Activated CD8-positive, alpha-beta memory T cell treated with anti-CD3 and anti-CD28 coated beads, Interleukin-2, amount 50 U/mL, for 24 hours (primary cell): ENCODE measurements around the gene A4GALT.
A peak's percentile ranks its signal among the peaks of the same experiment; 100 is the strongest.
"Not testable (repeated sequence)": the region's sequence is repeated elsewhere in the genome, so short reads cannot be mapped to it uniquely, and the experiment has no call there.

ENCODE experiments used
- DNase-seq: peaks from one replicate; pipeline ENCODE4 v3.0.0-alpha.2; 2020; ENCODE audit errors: extremely low read depth

The A4GALT gene

DNA sequence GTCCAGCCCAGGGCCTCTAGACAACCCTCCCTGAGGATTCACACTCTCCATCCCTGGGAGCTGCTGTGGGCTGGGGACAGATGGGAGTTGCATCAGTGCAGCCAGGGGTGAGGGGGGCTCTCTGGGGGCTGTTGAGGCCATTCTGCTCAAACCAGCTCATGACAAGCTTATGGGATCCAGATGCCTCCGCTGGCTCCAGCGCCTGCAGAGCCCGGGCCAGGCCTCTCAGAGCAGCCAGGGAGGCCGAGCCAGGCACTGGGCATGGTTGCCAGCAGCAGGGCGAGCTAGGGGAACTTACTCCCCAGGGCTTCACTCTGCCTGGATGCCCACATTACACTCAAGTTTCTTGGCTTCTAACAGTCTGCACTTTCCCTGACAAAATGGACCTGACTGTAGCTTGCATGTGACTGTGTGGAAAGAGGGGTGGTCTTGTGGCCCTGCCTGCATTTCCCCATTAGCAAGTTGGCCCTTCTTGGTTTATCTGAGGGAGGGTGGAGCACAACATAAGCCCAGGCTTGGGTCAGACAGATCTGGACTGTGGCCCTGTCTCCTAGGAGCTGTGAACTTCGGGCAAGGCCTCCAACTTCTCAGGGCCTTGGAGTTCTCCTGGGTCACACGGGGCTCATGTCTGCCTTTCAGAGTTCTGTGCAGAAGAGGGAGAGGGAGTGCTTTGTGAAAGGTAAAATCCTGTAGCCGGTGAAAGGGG is 36.9 kb downstream of the A4GALT start:
- no peak for DNase-seq

DNA sequence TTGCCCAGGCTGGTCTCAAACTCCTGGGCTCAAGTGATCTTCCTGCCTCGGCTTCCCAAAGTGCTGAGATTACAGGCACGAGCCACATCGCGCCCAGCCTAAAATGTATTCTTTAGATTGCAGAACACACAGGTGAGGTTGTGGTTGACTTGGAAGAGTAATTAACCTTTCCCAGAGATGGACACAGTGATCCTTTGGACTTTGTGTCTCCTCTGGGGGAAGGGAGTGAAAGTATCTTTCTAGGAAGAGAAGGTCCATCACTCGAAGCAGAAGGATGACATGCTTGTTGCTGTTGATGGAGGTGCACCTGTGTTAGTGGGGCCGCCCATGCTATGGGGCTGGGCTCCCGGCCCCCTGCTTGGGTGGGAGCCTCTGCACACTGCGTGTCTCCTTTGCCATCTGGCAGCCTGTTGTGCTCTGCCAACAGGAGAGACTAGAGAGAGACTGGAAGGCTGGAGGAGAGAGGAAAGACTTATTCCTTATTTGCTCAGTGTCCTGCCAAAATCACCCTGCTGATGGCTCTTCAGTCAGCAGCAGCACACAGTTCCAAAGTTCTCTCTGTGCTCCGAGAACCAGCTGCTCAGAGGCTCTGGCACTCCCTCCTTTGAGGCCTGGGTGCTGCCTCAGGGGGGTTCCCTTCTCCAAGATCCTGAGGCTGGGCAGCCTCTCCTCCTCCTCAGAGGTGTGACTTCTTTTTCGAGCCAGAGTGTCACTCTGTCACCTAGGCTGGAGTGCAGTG is 38.4 kb downstream of the A4GALT start:
- DNase-seq = no peak

DNA sequence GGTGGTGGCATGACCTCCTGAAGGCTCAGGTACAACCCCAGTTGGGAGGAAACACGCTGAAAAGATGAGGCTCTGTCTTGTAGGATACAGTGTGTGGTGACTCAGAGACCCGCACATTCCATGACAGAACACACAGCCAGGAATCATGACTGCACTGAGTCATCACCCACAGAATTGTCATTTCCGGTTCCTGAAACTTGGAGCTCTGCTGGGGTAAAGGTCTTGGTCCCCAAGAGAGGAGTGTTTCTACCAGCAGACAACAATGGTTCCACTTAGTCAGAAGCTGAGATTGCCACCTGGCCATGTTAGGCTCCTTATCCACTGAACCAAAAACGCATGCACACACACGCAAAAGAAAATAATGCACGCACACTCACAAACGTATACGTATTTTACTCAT is 40.0 kb downstream of the A4GALT start:
- DNase-seq = no peak

DNA sequence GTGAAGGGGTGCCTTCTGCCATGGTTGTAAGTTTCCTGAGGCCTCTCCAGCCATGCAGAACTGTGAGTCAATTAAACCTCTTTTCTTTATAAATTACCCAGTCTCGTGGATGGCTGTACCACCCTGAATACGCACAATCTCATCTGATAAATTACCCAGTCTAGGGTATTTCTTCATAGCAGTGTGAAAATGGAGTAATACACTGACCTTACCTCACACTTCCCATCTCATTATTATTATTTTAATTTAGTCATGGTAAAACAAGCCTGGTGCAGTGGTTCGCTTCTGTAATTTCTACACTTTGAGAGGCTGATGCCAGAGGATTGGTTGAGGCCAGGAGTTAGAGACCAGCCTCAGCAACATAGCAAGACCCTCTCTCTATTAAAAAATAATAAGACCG is 41.0 kb downstream of the A4GALT start:
- DNase-seq = no peak

DNA sequence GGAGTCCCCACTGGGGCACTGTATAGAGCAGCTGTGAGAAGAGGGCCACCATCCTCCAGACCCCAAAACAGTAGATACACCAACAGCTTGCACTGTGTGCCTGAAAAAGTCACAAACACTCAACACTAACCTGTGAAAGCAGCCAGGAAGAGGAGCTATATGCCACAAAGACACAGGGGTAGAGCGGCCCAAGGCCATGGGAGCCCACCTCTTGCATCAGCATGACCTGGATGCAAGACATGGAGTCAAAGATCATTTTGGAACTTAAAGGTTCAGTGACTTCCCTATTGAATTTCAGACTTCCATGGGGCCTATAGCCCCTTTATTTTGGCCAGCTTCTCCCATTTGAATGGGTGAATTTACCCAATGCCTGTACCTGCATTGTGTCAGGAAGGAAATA is 41.8 kb downstream of the A4GALT start:
- DNase-seq = no peak

DNA sequence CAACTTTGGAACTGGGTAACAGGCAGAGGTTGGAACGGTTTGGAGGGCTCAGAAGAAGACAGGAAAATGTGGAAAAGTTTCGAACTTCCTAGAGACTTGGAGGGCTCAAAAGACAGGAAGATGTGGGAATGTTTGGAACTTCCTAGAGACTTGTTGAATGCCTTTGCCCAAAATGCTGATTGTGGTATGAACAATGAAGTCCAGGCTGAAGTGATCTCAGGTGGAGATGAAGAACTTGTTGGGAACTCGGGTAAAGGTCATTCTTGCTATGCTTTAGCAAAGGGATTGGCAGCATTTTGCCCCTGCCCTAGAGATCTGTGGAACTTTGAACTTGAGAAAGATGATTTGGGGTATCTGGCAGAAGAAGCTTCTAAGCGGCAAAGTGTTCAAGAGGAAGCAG is 42.7 kb downstream of the A4GALT start:
- not testable (repeated sequence) for DNase-seq

DNA sequence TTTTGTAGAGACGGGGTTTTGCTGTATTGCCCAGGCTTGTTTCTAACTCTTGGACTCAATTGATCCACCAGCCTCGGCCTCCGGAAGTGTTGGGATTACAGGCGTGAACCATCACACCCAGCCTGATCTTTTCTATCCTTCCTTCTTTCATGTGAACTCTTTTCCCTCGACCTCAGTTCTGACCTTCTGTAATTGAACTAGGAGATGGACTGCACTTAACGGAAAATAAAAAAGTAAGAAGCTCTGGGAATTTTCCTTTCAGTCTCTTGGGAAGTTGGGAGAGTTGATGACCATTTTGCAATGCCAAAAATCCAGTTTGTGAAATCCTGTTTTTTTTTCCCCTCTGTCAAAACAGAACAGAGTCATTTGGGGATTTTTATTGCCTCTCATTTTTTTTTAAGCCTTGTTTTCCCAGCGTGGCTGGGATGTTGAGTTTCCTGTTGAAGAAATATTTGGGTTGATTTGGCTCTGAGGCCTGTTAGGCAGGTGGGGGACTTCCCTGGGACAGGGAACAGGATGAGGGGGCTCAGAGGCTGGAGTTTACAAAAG is 44.5 kb downstream of the A4GALT start:
- DNase-seq = no peak

DNA sequence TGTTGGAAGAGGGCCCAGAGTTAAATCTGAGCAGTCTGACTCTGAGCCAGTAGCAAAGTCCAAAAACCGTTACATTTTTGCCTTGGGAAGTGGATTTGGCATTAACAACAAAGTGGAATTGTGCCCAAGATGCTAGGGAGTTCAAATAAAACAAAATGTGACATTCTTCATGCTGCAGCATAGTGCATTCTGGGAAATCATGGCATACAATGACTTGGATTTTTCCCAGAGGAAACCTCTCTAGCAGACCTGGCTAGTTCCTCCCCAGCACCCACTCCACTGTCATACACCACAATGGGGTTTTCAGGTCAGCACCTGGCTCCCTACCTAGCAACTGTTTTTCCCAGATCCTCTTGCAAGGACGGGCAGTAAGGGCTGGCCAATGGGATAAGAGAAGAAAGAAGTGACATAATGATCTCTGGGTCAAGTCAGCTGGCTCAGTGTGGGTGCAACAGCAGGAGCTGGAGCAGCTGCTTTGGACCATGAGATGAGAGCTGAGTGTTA is 46.7 kb downstream of the A4GALT start:
- DNase-seq = no peak

DNA sequence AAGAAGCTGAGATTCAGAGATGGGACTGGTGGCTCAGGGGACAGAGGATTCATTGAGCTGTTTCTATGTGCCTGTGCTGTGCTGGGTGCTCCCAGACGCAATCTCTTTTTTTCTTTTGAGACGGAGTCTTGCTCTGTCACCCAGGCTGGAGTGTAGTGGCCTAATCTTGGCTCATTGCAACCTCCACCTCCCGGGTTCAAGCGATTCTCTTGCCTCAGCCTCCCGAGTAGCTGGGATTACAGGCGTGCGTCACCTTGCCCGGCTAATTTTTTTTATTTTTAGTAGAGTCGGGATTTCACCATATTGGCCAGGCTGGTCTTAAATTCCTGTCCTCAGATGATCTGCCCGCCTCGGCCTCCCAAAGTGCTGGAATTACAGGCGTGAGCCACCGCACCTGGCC is 47.6 kb downstream of the A4GALT start:
- DNase-seq = not testable (repeated sequence)

DNA sequence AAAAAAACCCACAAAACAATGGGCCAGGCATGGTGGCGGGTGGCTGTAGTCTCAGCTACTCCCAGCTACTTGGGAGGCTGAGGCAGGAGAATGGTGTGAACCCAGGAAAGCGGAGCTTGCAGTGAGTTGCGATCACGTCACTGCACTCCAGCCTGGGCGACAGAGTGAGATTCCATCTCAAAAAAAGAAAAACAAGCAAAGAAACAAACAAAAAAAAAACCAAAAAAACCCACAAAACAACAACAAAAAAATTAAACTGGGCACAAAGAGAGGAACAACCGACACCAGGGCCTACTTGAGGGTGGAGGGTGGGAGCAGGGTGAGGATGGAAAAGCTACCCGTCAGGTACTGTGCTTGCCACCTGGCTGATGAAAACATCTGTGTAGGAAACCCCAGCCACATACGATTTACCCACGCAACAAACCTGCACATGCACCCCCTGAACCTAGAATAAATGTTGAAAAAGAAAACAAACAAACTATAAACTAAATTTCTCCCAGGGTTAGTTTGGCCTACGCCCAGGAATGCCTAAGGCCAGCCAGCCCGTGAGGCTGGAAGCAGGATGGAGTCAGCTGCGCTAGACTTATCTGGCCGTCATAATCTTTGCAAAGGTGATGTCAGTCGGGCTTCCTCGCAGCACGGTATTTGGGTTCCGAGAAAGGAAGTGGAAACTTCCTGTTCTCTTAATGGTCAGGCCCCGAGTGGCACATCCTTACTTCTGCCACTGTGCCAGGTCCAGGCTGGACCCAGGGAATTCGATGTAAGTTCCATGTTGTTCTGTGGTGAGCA is 49.6 kb downstream of the A4GALT start:
- DNase-seq = no peak

DNA sequence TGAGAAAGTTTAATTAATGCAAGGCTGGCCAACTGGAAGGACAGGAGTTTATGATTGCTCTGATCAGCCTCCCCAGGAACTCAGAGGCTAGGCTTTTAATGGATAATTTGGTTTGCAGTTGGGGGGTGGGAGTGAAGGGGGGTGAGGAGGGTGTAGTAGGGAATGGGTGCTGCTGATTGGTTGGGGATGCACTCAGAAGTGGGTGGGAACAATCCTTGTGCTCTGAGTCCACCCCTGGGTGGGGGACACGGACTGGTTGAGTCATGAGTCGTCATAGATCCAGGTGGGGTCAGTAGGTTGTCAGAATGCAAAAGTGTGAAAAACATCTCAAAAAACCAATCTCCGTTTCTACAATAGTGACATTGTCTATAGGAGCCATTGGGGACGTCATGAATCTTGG is 50.6 kb downstream of the A4GALT start:
- DNase-seq = no peak

DNA sequence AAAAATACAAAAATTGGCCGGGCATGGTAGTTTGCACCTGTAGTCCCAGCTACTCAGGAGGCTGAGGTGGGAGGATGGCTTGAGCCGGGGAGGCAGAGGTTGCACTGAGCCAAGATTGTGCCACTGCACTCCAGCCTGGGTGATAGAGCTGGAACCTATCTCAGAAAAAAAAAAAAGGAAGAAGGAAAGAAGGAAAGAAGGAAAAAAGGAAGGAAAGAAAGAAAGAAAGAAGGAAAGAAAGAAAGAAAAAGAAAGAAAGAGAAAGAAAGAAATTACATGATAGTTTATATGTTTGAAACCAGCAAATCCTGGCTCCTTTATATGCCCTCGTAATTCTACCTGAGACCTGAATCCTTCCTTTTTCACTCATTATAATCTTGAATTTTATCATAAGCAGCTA is 54.3 kb downstream of the A4GALT start:
- not testable (repeated sequence) for DNase-seq

DNA sequence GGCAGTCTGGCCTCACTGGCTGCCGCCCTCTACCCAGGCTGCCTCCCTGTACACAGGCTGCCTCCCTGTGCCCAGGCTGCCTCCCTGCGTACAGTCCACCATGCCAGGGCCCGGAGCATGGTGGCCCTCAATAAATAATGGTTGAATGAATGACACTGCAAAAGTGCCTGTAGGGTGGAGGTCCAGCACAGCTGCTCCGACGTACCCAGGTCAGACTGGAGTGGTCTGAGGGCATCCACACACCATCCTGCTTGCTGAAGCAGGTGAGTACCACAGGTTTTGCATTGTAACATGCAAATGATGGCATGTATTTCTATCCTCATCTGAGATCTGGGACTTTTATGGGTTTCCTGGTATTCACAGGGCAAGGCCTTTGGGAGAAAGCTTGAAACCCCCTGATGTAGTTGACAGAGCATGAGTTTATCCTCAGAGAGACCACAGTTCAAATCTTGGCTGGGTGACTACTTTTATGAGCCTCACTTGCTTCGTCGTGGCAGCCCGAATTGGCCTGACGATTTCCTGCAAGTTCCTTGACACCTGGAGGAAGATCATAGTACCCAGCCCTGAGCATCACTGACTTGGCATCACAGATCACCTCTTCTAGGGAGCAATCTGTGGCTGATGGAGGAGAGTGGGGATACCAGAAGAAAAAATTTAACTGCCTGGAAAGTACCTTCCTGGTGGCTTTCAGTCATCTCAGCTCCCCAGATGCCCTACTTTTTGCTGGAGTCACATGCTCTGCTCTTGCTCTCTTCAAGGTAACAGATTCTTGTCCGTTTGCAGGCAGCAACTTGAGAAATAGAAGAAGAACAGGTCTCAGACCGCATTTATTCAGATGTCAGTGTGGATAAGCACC is 55.5 kb downstream of the A4GALT start:
- DNase-seq = no peak

DNA sequence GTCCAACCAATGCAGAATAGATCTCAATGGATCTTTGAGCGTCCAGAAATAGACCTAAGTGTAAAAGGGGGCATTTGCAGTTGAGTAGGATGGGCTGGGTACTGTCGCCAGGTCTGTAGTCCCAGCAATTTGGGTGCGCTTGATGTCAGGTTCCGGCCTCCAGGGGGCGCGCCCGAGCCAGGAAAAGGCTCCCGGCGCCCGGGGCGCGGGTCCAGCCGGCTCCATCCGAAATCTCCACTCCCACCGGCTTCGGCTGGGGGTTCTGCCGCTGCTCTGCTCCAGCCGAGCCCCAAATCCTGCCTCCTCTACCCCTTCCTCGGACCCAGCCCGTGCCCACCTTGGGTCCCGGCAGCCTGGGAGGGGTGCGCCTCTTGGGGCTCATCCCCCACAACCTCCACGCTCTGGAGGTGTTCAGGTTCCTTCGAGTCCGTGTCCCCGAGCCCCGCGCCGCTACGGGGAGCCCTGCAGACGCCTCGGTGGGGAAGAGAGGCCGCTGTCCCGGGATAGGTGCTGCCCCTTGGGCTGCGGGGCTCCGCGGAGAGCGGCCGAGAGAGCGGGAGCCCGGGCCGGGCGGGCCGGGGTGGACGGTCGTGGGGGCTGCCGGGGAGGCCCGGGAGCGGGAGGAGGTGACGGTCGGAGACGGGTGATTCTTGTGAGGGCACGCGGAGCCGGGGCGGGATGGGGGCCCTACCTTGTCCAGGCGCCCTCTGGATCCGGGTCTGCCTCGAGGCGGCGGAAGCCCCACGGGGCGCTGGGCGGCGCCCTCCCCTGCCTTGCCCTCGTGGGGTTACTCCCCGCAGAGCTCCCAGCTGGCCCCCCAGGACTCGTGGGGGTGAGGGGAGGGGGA is 58.5 kb downstream of the A4GALT start:
- DNase-seq = peak; percentile 52

DNA sequence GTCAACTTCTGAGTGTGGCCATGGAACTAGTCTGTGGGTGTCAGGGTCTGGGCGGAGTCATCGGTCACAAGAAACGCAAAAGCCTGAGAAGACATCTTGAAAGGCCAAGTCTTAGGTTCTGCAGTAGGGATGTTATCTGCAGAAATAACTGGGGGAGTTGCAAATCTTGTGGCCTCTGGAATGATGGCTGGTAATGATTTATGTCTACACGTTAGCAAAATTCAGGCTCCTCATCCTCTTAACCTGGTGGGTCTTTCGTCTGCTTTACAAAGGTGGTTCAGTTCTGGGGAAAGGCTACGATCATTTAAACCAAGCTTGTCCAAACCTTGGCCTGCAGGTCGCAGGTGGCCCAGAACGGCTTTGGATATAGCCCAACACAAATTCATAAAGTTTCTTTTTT is 64.1 kb downstream of the A4GALT start:
- no peak for DNase-seq

DNA sequence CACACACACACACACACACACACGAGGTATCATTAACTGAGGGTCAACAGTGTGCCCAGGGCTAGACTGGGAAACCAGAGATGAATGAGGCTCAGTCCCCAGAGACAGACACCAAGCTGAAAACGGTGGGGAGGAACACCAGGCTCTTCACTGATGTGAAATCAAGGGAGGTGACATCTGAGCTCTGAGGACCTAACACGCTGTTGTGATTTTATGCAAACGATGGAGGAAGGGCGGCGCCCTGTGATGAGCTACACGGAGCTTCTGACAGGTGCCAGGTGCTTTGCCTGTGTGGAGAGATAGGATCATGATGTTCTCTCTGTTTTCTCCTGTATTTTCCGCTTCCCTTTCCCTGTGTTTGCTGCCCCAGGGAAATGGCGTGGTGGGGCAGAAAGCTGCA is 65.0 kb downstream of the A4GALT start:
- no peak for DNase-seq

DNA sequence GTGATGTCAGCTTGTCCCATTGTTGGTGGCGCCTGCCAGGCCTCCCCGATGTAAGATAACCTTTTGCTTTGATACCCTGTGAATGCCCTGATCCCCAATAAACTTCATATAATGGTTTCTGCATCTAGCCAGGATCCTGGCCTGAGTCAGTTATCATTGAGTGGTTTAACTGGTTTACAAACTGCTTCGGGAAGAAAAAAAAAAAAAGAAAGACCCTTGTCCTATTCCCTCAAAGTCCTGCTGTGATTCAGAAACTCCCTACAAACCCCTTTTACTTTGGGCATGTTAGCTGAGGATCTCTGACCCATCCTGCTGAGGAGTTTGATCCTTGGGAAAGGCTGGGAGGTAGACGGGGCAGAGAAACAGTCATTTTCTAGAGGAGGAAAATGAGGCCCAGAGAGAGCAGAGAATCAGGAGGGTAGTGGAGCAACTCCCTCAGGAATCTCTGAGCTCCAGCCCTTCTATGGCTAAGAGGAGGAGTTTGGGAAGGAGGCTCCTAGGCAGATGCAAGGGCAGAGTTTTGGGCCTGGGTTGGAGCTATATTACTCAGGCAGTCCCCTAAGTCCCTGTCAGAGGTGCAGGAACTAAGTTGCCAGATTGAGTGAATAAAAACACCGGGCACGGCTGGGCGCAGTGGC is 66.1 kb downstream of the A4GALT start:
- DNase-seq = no peak

DNA sequence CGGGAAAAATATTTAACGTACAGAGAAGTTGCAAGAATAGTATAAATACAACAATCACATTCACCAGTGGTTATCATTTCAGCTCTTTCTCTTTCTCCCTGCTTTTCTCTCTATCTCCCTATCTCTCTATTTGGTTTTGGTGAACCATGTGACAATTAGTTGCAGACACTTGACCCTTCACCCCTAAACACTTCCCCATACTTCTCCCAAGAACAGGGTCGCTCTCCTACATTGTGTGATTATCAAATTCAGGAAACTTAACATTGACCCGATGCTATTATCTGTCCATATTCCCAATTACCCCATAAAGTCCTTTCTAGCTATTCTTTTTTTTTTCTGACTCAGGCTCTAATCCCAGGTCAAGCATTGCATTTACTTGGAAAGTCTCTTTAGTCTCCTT is 66.7 kb downstream of the A4GALT start:
- no peak for DNase-seq

DNA sequence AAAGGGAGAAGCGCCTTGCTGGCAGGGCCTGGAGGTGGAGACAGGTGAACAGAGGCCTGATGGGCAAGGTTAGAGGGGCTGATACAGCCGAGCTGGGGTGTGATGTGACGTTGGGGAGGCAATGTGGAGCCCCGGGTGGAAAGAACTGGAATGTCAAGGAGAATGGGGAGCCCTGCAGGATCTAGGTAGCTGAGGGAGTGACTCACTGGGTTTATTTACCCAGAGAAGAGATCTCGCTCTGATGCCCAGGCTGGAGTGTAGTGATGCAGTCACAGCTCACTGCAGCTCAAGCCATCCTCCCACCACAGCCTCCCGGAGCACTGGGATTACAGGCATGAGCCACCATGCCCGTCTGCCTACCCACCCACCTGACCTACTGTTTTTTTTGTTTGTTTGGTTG is 69.5 kb downstream of the A4GALT start:
- DNase-seq = no peak
